ENCODE measurements around the gene SSX2B.
"Not testable (repeated sequence)": the region's sequence is repeated elsewhere in the genome, so short reads cannot be mapped to it uniquely, and the experiment has no call there.

SSX2B gene, protein sequence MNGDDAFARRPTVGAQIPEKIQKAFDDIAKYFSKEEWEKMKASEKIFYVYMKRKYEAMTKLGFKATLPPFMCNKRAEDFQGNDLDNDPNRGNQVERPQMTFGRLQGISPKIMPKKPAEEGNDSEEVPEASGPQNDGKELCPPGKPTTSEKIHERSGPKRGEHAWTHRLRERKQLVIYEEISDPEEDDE
- 0 reads per million in 3 donors for total RNA-seq

DNA sequence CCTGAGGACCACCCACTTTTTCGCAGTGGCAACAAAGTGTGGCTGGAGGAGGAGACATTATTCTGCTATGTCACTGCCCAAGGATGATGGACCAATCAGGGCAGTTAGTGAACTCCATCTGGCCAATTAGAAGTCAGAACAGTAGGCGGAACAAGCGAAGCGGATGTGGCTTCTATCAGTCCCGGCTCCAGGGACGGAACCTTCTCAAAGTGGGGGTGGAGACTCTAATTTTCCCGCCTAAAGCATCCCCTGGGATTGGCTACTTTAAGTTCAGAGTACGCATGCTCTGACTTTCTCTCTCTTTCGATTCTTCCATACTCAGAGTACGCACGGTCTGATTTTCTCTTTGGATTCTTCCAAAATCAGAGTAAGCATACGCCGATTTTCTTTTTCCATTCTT, at the start of gene SSX2B:
Gene SSX2B (plus strand): TSS at position 301 of the 400 bp plus-strand sequence. CDS start 1,429 bp downstream, outside the sequence.
- H3K4me1 ChIP-seq (ENCODE audit: control insufficient read depth, insufficient read depth, low read length, poor library complexity, severe bottlenecking); H3K27me3 ChIP-seq (replicated peaks; ENCODE audit: control insufficient read depth, insufficient read depth, low read length, poor library complexity, severe bottlenecking); H3K4me3 ChIP-seq (ENCODE audit: insufficient read depth, low read depth, low read length, poor library complexity, severe bottlenecking); DNase-seq; H3K9me3 ChIP-seq (ENCODE audit: control insufficient read depth, low read length); H3K27ac ChIP-seq (ENCODE audit: insufficient read depth, low read length, poor library complexity, severe bottlenecking); H3K36me3 ChIP-seq (ENCODE audit: control insufficient read depth, insufficient read depth, low read length): not testable (repeated sequence)

DNA sequence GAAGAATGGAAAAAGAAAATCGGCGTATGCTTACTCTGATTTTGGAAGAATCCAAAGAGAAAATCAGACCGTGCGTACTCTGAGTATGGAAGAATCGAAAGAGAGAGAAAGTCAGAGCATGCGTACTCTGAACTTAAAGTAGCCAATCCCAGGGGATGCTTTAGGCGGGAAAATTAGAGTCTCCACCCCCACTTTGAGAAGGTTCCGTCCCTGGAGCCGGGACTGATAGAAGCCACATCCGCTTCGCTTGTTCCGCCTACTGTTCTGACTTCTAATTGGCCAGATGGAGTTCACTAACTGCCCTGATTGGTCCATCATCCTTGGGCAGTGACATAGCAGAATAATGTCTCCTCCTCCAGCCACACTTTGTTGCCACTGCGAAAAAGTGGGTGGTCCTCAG, 44.0 kb upstream of the SSX2B start, which contains the start of gene SSX2:
Gene SSX2 (minus strand): TSS at position 101 of the 400 bp plus-strand sequence. CDS start 1,429 bp downstream, outside the sequence.
- DNase-seq; H3K9me3 ChIP-seq (ENCODE audit: control insufficient read depth, low read length); H3K4me3 ChIP-seq (ENCODE audit: insufficient read depth, low read depth, low read length, poor library complexity, severe bottlenecking); H3K27ac ChIP-seq (ENCODE audit: insufficient read depth, low read length, poor library complexity, severe bottlenecking); H3K27me3 ChIP-seq (replicated peaks; ENCODE audit: control insufficient read depth, insufficient read depth, low read length, poor library complexity, severe bottlenecking); H3K36me3 ChIP-seq (ENCODE audit: control insufficient read depth, insufficient read depth, low read length); H3K4me1 ChIP-seq (ENCODE audit: control insufficient read depth, insufficient read depth, low read length, poor library complexity, severe bottlenecking): not testable (repeated sequence)

DNA sequence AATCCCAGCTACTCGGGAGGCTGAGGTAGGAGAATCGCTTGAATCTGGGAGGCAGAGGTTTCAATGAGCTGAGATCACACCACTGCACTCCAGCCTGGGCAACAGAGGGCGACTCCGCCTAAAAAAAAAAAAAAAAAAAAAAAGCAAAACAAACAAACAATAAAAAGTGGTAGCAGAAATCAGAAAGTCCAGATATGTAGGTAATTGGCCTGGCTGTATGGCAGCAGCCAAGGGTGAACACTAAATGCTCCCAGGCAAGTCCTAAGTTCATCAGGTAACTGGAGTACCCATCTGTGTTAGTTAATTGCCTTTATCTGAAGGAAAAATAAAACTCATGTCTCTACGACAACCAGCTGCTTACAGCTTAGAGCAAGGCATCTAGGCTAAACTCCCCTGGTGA, 14.9 kb downstream of the SSX2B start:
- H3K9me3 ChIP-seq (ENCODE audit: control insufficient read depth, low read length); H3K4me3 ChIP-seq (ENCODE audit: insufficient read depth, low read depth, low read length, poor library complexity, severe bottlenecking); H3K36me3 ChIP-seq (ENCODE audit: control insufficient read depth, insufficient read depth, low read length); H3K27ac ChIP-seq (ENCODE audit: insufficient read depth, low read length, poor library complexity, severe bottlenecking); H3K4me1 ChIP-seq (ENCODE audit: control insufficient read depth, insufficient read depth, low read length, poor library complexity, severe bottlenecking); H3K27me3 ChIP-seq (replicated peaks; ENCODE audit: control insufficient read depth, insufficient read depth, low read length, poor library complexity, severe bottlenecking); DNase-seq: not testable (repeated sequence)

DNA sequence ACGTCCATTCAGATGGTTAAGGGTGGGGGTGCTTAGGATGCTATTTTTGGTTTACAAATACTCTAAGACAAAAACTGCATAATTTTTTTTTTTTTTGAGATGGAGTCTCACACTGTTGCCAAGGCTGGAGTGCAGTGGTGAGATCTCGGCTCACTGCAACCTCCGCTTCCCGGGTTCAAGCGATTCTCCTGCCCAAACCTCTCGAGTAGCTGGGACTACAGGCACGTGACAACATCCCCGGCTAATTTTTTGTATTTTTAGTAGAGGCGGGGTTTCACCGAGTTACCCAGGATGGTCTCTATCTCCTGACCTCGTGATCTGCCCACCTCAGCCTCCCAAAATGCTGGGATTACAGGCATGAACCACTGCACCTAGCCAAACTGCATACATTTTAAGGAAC, 22.5 kb downstream of the SSX2B start:
- not testable (repeated sequence) for H3K4me1 ChIP-seq (ENCODE audit: control insufficient read depth, insufficient read depth, low read length, poor library complexity, severe bottlenecking); H3K9me3 ChIP-seq (ENCODE audit: control insufficient read depth, low read length); H3K4me3 ChIP-seq (ENCODE audit: insufficient read depth, low read depth, low read length, poor library complexity, severe bottlenecking); H3K27ac ChIP-seq (ENCODE audit: insufficient read depth, low read length, poor library complexity, severe bottlenecking); H3K36me3 ChIP-seq (ENCODE audit: control insufficient read depth, insufficient read depth, low read length); DNase-seq; H3K27me3 ChIP-seq (replicated peaks; ENCODE audit: control insufficient read depth, insufficient read depth, low read length, poor library complexity, severe bottlenecking)

DNA sequence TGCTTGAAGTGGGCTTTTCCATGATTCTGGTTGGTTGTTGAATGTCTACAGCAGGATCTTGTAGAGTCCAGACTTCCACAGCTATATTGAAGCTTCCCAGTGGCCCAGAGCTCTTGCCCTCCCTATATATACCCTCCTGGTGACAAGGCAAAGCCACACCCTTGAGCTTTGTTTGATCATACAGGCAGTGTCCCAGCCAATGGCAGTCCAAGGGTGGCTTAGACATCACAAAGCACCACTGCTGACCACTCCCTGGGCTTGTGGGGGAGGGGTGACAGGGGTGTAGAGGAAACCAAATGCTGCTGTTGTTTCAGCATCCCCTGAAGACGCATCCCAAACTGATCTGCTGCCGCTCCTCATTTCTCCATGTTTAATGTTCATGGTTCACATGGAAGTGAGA, 46.3 kb downstream of the SSX2B start, which contains the start of gene SPANXN5:
Gene SPANXN5 (minus strand): TSS at position 101 of the 400 bp plus-strand sequence. CDS start 79 bp downstream, at position 22.
- DNase-seq; H3K27ac ChIP-seq (ENCODE audit: insufficient read depth, low read length, poor library complexity, severe bottlenecking); H3K9me3 ChIP-seq (ENCODE audit: control insufficient read depth, low read length); H3K27me3 ChIP-seq (replicated peaks; ENCODE audit: control insufficient read depth, insufficient read depth, low read length, poor library complexity, severe bottlenecking); H3K4me1 ChIP-seq (ENCODE audit: control insufficient read depth, insufficient read depth, low read length, poor library complexity, severe bottlenecking); H3K4me3 ChIP-seq (ENCODE audit: insufficient read depth, low read depth, low read length, poor library complexity, severe bottlenecking); H3K36me3 ChIP-seq (ENCODE audit: control insufficient read depth, insufficient read depth, low read length): not testable (repeated sequence)

DNA sequence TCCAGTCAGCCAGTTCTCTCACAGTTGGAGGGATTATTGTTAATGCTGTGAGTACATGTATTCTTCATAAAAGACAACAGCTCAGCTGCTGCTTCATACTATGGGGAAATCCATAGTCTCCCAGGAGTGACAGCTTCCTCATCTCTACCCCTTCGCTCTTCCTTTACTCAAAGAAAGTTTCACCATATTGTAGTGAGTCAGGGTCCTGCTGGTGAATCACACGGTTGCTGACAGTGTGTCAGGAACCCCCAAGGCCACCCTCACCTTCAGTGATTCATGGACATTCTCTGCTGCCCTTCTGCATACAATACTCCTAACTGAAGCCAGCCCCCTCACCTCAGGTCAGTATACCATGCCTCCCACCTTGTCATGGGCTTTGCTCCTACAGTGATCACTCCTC, 53.8 kb downstream of the SSX2B start:
- H3K4me1 ChIP-seq (ENCODE audit: control insufficient read depth, insufficient read depth, low read length, poor library complexity, severe bottlenecking): not testable (repeated sequence)

More for the DNA sequence above, 53.8 kb downstream of the SSX2B start:
- not testable (repeated sequence) for H3K27me3 ChIP-seq (replicated peaks; ENCODE audit: control insufficient read depth, insufficient read depth, low read length, poor library complexity, severe bottlenecking); DNase-seq; H3K9me3 ChIP-seq (ENCODE audit: control insufficient read depth, low read length); H3K36me3 ChIP-seq (ENCODE audit: control insufficient read depth, insufficient read depth, low read length); H3K4me3 ChIP-seq (ENCODE audit: insufficient read depth, low read depth, low read length, poor library complexity, severe bottlenecking); H3K27ac ChIP-seq (ENCODE audit: insufficient read depth, low read length, poor library complexity, severe bottlenecking)

Measured in effector memory CD4-positive, alpha-beta T cell (primary cell).